ENCODE data around the gene PREP. TPM values are rescaled to one million over a fixed set of nuclear protein-coding genes. Genes with fewer than 3 reads are reported as not detected.

PREP gene
- total and polyA plus RNA-seq, 2 donors: 26.2 to 26.9 TPM

DNA sequence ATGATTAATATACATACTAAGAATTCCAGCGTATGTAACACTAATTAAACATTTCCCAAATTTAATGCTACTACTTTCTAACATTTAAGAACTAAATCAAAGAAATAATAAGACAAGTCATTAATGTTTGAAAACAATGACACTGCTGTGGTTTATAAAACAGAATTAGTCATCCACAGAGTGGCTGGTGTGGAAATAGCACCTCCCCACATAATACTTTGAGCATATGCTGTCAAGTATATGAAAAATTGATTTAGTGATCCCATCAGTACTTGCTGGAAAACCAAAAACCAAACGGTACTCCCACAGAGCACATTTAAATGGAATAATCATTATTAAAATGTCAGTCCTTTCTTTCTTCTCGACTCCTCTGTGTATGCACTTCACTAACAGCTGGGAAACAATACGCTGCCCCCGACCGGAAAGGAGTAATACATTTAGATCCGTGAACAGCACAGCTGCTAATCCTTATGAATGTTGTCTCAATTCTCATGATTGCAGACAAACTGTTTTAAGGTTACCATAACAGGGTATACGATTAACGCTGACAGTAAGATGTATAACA is 78.4 kb downstream of the PREP start:
- no peaks in the 10 kb centered on the region for H3K4me1 ChIP-seq (ENCODE audit: insufficient read depth)
- H3K4me3 ChIP-seq (ENCODE audit: low read depth, low read length): no peak overlapping the region
- no peak overlapping the region for H3K27ac ChIP-seq (ENCODE audit: low read depth)
- peaks cover 2% of the 10 kb centered on the region for H3K36me3 ChIP-seq (ENCODE audit: insufficient read depth)
- no peak for DNase-seq (ENCODE audit: extremely low spot score)
- WGBS: 87% methylated on average over 9 of the region's 9 CpGs

DNA sequence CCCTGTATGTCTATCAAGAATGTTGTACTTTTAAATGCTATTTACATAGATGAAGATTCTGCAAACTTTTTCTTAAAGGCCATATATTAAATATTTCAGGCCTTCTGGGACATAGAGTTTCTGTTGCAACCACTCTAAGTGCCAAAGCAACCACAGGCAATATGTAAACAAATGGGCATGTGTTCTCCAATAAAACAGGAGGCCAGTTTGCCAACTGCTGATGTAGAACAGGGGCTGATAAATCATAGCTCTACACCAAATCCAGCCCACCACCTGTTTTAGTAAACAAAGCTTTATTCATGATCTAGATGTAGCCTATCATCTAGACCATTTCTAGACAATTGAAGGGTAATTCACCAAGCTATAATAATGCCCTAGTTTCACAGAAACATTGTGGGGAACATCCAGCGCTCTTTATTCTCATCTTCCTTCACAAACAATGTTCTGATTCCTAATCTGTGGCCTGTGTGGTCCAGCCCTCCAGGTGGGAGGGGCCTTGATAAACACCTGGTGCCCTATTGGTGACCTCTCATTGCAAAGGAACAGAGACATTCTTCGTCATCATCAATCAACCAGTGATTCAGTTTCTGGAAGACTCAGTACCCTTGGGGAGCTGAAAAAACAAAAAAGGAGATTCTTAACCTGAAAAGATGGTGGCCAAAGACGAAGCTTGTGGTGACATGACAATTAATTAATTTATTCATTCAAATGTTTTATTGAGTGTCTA is 80.2 kb downstream of the PREP start:
- no peaks in the 10 kb centered on the region for H3K4me1 ChIP-seq (ENCODE audit: insufficient read depth)
- H3K27ac ChIP-seq (ENCODE audit: low read depth): no peak overlapping the region
- WGBS: 96% methylated on average over 3 of the region's 3 CpGs
- H3K36me3 ChIP-seq (ENCODE audit: insufficient read depth): peaks cover 2% of the 10 kb centered on the region
- H3K4me3 ChIP-seq (ENCODE audit: low read depth, low read length): no peak overlapping the region
- no peak for DNase-seq (ENCODE audit: extremely low spot score)

DNA sequence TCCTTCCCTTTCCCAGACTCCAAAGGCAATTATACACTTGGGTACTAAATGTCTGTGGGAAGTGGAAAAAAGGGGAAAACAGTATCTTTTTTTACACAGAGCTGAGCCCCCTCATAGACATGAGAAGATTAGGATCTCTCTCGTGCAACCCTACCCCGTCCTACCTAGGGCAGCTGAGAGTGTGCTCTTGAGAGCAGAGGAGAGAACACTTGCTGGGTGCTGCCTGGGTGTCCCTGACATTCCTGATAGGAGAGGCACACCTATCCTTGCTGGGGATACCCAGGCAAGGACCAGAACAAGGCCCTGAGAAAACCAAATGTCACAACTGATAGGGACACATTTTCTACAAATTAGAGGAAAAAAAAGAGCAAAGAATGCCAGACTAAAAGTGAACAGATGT is 81.2 kb downstream of the PREP start:
- Histone ChIP-seq H3K27ac (ENCODE audit: low read depth) (no peak overlapping the region), H3K4me1 (ENCODE audit: insufficient read depth) (no peaks in the 10 kb centered on the region), H3K4me3 (ENCODE audit: low read depth, low read length) (no peak overlapping the region), H3K36me3 (ENCODE audit: insufficient read depth) (peaks cover 2% of the 10 kb centered on the region)
- 94% methylated on average over 2 of the region's 2 CpGs for WGBS
- no peak for DNase-seq (ENCODE audit: extremely low spot score)

DNA sequence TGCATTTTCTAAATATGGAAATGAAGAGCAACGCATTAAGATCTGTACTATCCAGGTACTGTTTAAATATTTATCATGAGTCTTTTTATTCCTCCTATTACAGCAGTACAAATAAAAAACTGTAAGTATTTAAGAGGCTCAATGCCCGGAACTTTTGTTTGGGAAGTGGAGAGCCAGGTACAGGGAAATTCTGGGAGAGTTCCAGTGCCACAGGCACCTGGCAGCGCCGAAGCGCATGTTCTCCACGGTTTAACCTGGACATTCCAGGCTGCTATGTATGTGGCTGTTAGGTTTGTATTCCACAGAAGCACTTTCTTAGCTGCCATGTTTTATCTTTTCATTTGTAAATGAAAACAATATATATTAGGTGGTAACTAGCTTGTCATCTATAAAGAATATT is 81.7 kb downstream of the PREP start:
- H3K4me1 ChIP-seq (ENCODE audit: insufficient read depth): no peaks in the 10 kb centered on the region
- H3K4me3 ChIP-seq (ENCODE audit: low read depth, low read length): no peak overlapping the region
- 97% methylated on average over 6 of the region's 6 CpGs for WGBS
- no peak for DNase-seq (ENCODE audit: extremely low spot score)
- H3K36me3 ChIP-seq (ENCODE audit: insufficient read depth): peaks cover 4% of the 10 kb centered on the region
- H3K27ac ChIP-seq (ENCODE audit: low read depth): no peak overlapping the region

DNA sequence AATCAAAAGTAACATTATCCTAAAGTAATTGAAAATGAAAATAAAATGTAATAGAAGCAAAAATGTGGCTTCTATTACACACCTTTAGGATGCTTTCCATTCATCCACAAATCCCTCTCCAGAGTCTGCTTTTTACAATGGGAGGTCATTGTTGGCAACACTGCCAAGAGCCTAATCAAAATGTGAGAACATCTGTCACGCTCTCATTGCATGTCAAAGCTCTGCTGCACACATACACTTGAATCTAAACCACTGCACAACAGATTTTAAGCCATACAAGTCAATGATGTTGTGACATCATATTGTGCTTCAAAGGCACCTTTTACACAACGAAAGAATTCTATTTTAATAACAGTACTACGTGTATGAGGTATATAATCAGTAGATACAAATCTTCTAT is 82.1 kb downstream of the PREP start:
- DNase-seq (ENCODE audit: extremely low spot score): no peak
- H3K27ac ChIP-seq (ENCODE audit: low read depth): no peak overlapping the region
- H3K36me3 ChIP-seq (ENCODE audit: insufficient read depth): peaks cover 5% of the 10 kb centered on the region
- no peaks in the 10 kb centered on the region for H3K4me1 ChIP-seq (ENCODE audit: insufficient read depth)
- WGBS: 92% methylated on average over 3 of the region's 3 CpGs
- no peak overlapping the region for H3K4me3 ChIP-seq (ENCODE audit: low read depth, low read length)

DNA sequence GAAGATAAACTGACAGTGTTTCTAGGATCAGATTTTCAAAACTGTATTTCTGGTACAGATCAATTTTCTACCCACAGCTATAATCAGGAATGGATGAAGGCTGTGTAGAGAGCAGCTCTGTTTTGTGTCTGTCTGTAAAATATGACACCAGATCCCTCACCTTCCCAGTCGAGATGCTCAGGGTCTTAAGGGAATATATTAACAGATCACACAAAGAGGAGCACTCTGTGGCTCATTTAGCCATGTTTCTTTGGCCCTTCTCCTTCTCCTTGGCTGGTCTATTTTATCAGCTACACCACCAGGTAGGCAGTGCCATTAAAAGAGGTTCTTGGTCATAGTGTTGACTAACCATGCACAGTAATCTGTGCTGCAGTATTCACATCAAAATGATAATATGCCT is 82.6 kb downstream of the PREP start:
- no peaks in the 10 kb centered on the region for H3K4me1 ChIP-seq (ENCODE audit: insufficient read depth)
- 57% methylated on average over 1 of the region's 1 CpG for WGBS
- H3K36me3 ChIP-seq (ENCODE audit: insufficient read depth): peaks cover 5% of the 10 kb centered on the region
- no peak overlapping the region for H3K27ac ChIP-seq (ENCODE audit: low read depth)
- no peak for DNase-seq (ENCODE audit: extremely low spot score)
- no peak overlapping the region for H3K4me3 ChIP-seq (ENCODE audit: low read depth, low read length)

DNA sequence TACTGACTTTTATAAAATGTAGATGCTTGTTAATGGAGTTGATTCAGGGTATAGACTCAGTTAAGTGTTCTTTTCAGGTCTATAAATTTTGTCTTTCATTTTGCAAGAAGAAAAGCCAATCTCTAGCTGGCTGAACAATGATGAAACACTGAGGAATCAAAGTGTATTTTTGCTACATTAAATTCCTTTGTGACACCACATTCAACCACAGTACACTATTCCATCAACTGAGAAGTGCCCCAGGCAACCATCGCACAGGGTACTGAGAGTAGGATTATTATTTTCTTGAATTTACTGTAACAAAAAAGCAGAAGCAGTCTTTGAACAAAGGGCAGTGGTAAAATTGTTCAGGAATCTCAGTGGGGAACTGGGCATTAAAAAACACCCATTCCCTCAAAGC is 83.6 kb downstream of the PREP start:
- H3K4me3 ChIP-seq (ENCODE audit: low read depth, low read length): no peak overlapping the region
- H3K4me1 ChIP-seq (ENCODE audit: insufficient read depth): no peaks in the 10 kb centered on the region
- DNase-seq (ENCODE audit: extremely low spot score): no peak
- no peak overlapping the region for H3K27ac ChIP-seq (ENCODE audit: low read depth)
- peaks cover 5% of the 10 kb centered on the region for H3K36me3 ChIP-seq (ENCODE audit: insufficient read depth)
- 94% methylated on average over 1 of the region's 1 CpG for WGBS

DNA sequence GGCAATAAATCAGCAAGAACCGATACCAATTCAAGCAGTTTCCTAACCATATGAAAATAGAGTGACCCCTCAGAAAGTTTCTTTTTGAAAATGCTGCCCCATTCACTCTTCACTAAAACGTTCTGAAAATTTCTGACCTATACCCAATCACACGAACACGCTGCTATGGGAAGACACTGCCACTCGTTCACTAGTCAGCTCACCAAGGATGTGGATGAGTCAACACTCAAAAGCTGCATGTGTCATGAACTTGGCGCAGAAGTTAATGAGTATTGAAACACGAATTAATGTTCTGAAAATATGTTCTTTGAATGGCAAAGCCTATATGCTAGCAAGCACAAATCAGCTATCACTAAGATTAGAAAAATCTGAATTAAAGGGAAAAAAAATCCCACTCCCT is 84.2 kb downstream of the PREP start:
- H3K4me3 ChIP-seq (ENCODE audit: low read depth, low read length): no peak overlapping the region
- 88% methylated on average over 7 of the region's 7 CpGs for WGBS
- no peak for DNase-seq (ENCODE audit: extremely low spot score)

DNA sequence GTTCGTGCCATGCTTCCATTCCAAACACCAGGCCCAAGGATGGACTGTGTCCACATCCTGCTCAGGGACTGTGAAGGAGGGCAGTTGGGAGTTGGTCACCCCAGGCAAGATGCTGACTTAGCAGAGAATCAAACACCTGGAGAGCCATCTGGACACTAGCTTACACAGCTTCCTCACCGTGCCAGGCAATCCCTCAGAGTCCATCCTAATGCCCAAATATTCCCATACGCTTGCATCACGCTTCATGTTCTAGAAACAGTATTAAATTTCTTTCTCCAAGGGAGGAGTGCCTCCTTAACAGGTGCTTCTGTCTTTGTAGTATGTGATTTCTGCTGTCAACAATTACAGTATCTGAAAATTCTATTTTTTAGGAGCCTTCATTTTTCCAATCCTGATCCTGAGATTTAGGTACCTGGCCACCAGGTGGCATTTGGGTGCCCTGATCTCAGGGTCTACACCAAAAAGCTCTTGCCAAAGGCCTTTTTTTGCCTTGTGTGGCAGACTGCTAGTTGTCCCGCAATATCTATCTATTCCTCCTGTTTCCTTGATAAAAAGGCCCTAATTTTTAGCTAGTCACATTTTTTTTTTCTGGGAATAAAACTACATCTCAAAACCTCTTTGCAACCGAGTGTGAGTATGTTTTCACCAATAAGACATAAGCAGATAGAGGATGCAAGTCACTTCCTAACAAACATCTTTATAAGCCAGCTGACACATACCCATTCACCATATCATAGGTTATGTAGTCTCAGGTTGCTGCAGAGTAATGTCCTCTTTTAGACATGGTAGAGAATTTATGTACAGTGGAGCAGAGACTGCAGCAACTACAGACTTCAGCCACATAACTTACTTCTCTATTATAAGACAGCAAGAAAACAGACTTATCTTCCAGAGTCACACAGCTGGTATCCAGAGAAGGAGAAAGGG is 85.0 kb downstream of the PREP start:
- no peak for DNase-seq (ENCODE audit: extremely low spot score)
- peaks cover 4% of the 10 kb centered on the region for H3K36me3 ChIP-seq (ENCODE audit: insufficient read depth)
- no peaks in the 10 kb centered on the region for H3K4me1 ChIP-seq (ENCODE audit: insufficient read depth)
- H3K27ac ChIP-seq (ENCODE audit: low read depth): no peak overlapping the region
- H3K4me3 ChIP-seq (ENCODE audit: low read depth, low read length): no peak overlapping the region
- WGBS: 98% methylated on average over 6 of the region's 6 CpGs

More for the DNA sequence above, 84.2 kb downstream of the PREP start:
- peaks cover 5% of the 10 kb centered on the region for H3K36me3 ChIP-seq (ENCODE audit: insufficient read depth)
- H3K27ac ChIP-seq (ENCODE audit: low read depth): no peak overlapping the region
- H3K4me1 ChIP-seq (ENCODE audit: insufficient read depth): no peaks in the 10 kb centered on the region

DNA sequence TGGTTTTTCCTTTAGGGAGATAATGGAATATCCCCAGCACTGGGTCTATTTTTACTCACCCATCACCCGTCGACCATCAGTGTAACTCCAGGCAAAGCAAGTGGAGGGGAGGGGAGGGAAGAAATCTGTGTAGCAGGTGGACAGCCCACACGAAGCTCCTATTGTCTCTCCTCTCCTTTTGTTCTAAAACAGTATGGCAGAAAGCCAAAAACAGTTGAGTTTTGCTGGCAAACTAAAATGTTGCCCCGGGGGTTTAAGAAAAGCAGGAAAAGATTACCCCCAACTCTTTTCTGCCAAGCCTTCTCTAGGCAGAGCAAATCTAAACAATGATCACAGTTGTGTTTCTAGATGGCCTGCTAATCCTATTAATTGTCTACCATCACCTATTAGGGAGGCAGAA is 89.7 kb downstream of the PREP start:
- no peak overlapping the region for H3K4me3 ChIP-seq (ENCODE audit: low read depth, low read length)
- no peak overlapping the region for H3K27ac ChIP-seq (ENCODE audit: low read depth)
- 77% methylated on average over 4 of the region's 4 CpGs for WGBS
- peaks cover 3% of the 10 kb centered on the region for H3K36me3 ChIP-seq (ENCODE audit: insufficient read depth)
- no peak for DNase-seq (ENCODE audit: extremely low spot score)
- peaks cover 1% of the 10 kb centered on the region for H3K4me1 ChIP-seq (ENCODE audit: insufficient read depth)

DNA sequence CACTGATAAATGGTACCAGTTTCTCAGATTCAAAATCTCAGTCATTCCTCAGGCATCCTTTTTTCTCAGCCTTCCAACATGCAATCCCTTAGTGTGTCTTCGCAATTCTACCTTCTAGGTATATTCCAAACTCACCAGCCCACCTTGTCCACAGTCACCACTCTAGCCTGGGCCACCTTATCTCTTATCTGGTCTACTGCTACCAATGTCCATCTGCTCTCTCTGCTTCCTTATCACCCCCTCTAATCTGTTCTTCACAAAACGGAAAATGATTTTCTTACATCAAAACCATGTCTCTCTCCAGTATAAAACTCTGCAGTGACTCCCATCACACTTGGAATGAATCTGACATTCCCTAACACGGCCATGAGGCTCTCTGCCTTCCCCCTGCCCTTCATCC is 91.9 kb downstream of the PREP start:
- no peak for DNase-seq (ENCODE audit: extremely low spot score)
- WGBS: 76% methylated on average over 3 of the region's 3 CpGs

DNA sequence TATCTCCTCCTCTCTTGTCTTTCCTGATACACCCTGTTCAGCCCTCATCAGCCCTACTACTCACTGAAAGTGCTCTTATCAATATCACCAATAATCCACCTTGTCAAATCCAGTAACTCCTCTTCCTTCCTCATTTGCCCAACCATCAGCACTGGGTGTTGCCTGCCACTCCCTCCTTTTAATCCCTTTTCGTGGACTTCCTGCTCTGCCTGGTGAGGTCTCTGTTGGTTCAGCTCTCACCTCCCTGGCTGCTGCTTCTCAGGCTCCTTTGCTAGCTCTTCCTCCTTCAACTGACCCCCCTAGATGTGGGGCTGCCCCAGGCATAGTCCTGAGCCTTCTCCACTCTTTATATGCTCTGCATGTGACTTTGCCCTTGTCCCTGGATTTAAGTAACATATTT is 92.5 kb downstream of the PREP start:
- no peak overlapping the region for H3K4me3 ChIP-seq (ENCODE audit: low read depth, low read length)
- 62% methylated on average over 1 of the region's 1 CpG for WGBS
- no peak for DNase-seq (ENCODE audit: extremely low spot score)
- H3K36me3 ChIP-seq (ENCODE audit: insufficient read depth): no peaks in the 10 kb centered on the region
- H3K4me1 ChIP-seq (ENCODE audit: insufficient read depth): peaks cover 1% of the 10 kb centered on the region
- H3K27ac ChIP-seq (ENCODE audit: low read depth): no peak overlapping the region

More for the DNA sequence above, 91.9 kb downstream of the PREP start:
- H3K4me1 ChIP-seq (ENCODE audit: insufficient read depth): peaks cover 1% of the 10 kb centered on the region
- no peak overlapping the region for H3K27ac ChIP-seq (ENCODE audit: low read depth)
- H3K4me3 ChIP-seq (ENCODE audit: low read depth, low read length): no peak overlapping the region
- no peaks in the 10 kb centered on the region for H3K36me3 ChIP-seq (ENCODE audit: insufficient read depth)

DNA sequence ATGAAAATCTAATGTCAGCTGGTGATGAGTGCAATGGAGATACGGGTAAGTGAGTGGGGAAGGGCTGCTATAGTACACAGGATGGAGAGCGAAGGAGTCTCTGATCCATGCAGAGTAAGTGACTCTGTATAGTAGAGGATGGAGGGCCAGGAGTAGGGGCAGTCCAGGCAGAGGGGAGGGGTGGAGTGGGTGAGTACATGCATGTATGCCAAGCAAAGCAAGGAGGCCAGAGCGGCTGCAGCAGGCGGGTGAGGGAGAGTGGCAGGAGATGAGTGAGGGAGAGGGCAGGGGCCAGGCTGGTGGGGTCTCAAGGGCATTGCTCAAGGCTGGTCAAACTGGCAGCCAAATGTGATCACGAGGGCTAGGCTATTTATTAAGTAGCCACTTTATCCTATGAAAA is 94.0 kb downstream of the PREP start:
- H3K4me3 ChIP-seq (ENCODE audit: low read depth, low read length): no peak overlapping the region
- DNase-seq (ENCODE audit: extremely low spot score): no peak
- H3K36me3 ChIP-seq (ENCODE audit: insufficient read depth): no peaks in the 10 kb centered on the region
- H3K4me1 ChIP-seq (ENCODE audit: insufficient read depth): peaks cover 1% of the 10 kb centered on the region
- WGBS: 81% methylated on average over 5 of the region's 5 CpGs
- no peak overlapping the region for H3K27ac ChIP-seq (ENCODE audit: low read depth)

DNA sequence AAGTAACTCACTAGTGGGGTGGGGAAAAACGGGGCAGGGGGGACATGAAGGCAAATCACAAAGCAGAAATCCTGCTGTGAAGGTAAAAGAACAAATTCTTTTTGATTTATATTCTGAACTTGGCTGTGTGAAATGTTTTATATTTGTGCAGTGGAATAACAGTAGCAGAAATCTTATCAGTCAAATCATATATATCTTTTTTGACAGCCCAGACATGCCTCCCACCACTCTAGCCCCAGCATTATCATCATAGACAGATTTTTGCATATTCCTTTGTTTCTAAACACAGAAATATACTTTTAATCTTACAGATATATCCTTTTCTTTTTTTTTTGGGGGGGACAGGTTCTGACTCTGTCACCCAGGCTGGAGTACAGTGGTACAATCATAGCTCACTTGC is 97.4 kb downstream of the PREP start:
- WGBS: 89% methylated on average over 1 of the region's 1 CpG
- no peak for DNase-seq (ENCODE audit: extremely low spot score)
- Histone ChIP-seq H3K4me1 (ENCODE audit: insufficient read depth) (peaks cover 1% of the 10 kb centered on the region), H3K4me3 (ENCODE audit: low read depth, low read length) (no peak overlapping the region), H3K36me3 (ENCODE audit: insufficient read depth) (peaks cover 2% of the 10 kb centered on the region), H3K27ac (ENCODE audit: low read depth) (no peak overlapping the region)
